Osteocyte (in vitro differentiated cells): Measurements from ENCODE around the gene TCEAL4. TPM values are rescaled to one million over a fixed set of nuclear protein-coding genes. Genes with fewer than 3 reads are reported as not detected.
A peak's percentile ranks its signal among the peaks of the same experiment; 100 is the strongest.

Source experiments
- DNase-seq: peaks from one replicate; pipeline ENCODE4 v3.0.0; 2021; ENCODE audit warnings: mixed read lengths; ENCODE audit not compliant: unreplicated experiment; ENCODE audit errors: extremely low spot score
- H3K27ac Mint-ChIP-seq: one replicate; pipeline ENCODE4 v1.8.0; 2021; ENCODE audit warnings: mild to moderate bottlenecking, mixed read lengths; ENCODE audit not compliant: unreplicated experiment
- H3K27me3 Mint-ChIP-seq: one replicate; pipeline ENCODE4 v1.8.0; 2021; ENCODE audit warnings: mixed read lengths; ENCODE audit not compliant: unreplicated experiment
- H3K36me3 Mint-ChIP-seq: one replicate; pipeline ENCODE4 v1.8.0; 2021; ENCODE audit warnings: mixed read lengths; ENCODE audit not compliant: unreplicated experiment
- H3K4me1 Mint-ChIP-seq: one replicate; pipeline ENCODE4 v1.8.0; 2021; ENCODE audit warnings: mixed read lengths; ENCODE audit not compliant: unreplicated experiment
- H3K4me3 Mint-ChIP-seq: one replicate; pipeline ENCODE4 v1.8.0; 2021; ENCODE audit warnings: mild to moderate bottlenecking, moderate library complexity, mixed read lengths; ENCODE audit not compliant: unreplicated experiment
- H3K9me3 Mint-ChIP-seq: one replicate; pipeline ENCODE4 v1.8.0; 2021; ENCODE audit warnings: mixed read lengths; ENCODE audit not compliant: unreplicated experiment
- total RNA-seq: library from RNA; stranded (reverse); gene quantifications from 2 replicates; pipeline ENCODE4 v1.2.1, GENCODE V29; 2021
- TF ChIP-seq, protein P1 (sequence below): fragments of 200-600 bp; sonication (generic); IDR thresholded peaks from 2 replicates; pipeline ENCODE4 v1.5.0; 2021; ENCODE audit warnings: antibody characterized with exemption, mild to moderate bottlenecking, moderate library complexity

Gene TCEAL4
- total RNA-seq, 1 donor from 2014 or later: 96.4 TPM

DNA sequence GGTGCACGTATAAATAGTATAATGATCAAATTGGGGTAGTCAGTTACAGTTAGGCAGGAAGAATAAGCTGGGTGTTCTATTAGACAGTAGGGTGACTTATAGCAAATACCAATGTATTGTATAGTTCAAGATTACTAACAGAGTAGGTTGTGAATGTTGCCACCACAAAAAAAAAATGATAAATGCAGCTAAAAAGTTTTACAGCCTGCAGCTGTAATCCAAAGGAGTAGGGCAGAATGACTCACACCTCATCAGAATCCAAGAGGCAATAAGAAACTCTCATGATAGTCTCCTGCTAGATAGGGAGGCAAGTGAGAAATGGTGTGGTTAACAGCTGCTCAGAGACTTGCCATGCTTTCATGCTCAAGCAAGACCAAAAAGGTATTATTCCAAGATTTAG is 19.6 kb upstream of the TCEAL4 start:
- Mint-ChIP-seq H3K27ac (no peak overlapping the region), H3K4me1 (no peaks in the 10 kb centered on the region), H3K36me3 (no peaks in the 10 kb centered on the region), H3K4me3 (no peak overlapping the region), H3K9me3 (no peaks in the 10 kb centered on the region), H3K27me3 (no peaks in the 10 kb centered on the region)
- TF ChIP-seq, protein P1, sequence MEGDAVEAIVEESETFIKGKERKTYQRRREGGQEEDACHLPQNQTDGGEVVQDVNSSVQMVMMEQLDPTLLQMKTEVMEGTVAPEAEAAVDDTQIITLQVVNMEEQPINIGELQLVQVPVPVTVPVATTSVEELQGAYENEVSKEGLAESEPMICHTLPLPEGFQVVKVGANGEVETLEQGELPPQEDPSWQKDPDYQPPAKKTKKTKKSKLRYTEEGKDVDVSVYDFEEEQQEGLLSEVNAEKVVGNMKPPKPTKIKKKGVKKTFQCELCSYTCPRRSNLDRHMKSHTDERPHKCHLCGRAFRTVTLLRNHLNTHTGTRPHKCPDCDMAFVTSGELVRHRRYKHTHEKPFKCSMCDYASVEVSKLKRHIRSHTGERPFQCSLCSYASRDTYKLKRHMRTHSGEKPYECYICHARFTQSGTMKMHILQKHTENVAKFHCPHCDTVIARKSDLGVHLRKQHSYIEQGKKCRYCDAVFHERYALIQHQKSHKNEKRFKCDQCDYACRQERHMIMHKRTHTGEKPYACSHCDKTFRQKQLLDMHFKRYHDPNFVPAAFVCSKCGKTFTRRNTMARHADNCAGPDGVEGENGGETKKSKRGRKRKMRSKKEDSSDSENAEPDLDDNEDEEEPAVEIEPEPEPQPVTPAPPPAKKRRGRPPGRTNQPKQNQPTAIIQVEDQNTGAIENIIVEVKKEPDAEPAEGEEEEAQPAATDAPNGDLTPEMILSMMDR: no peak
- DNase-seq: no peak

DNA sequence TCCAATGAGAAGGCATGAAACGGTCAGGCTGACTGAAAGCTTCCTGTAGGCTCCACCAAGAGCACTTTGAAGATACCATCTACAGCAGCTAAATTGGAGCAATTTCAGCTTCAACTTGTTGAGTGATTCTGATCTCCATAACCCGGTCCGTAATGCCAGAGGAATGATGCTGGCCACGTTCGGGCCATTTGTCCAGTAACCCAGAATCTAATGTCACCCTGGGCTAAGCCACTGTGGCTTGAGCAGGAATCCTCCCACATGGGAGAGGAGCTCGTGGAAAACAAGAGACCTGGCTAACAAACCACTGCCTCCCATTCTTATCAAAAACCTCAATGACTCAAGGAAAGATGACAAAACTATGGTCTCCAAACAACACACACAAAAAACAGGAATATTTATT is 14.2 kb upstream of the TCEAL4 start:
- Mint-ChIP-seq H3K36me3 (no peaks in the 10 kb centered on the region), H3K4me3 (no peak overlapping the region), H3K27ac (no peak overlapping the region), H3K9me3 (no peaks in the 10 kb centered on the region), H3K4me1 (no peaks in the 10 kb centered on the region), H3K27me3 (no peaks in the 10 kb centered on the region)
- no peak for DNase-seq
- TF ChIP-seq, protein P1: no peak

DNA sequence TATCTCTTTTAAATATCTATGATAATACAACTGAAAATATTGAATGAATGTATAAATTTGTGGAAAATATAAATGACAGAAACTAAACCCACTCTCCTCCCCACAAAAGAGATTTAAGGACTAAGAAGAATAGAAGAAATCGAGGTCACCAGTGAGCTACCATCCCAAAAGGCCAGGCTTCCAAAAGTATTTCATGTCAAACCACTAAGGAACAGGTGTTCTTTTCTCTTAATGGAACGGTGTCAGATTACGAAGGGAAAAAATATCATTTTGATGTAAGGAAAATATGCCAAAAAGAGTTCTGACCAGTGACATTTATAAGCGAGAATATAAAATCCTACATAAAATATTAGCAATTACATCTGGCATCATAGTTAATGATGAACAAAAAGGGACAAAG is 13.6 kb upstream of the TCEAL4 start:
- H3K27me3 Mint-ChIP-seq: no peaks in the 10 kb centered on the region
- TF ChIP-seq, protein P1: no peak
- no peaks in the 10 kb centered on the region for H3K36me3 Mint-ChIP-seq
- H3K4me1 Mint-ChIP-seq: no peaks in the 10 kb centered on the region
- H3K27ac Mint-ChIP-seq: no peak overlapping the region
- DNase-seq: no peak
- H3K9me3 Mint-ChIP-seq: no peaks in the 10 kb centered on the region
- H3K4me3 Mint-ChIP-seq: no peak overlapping the region

DNA sequence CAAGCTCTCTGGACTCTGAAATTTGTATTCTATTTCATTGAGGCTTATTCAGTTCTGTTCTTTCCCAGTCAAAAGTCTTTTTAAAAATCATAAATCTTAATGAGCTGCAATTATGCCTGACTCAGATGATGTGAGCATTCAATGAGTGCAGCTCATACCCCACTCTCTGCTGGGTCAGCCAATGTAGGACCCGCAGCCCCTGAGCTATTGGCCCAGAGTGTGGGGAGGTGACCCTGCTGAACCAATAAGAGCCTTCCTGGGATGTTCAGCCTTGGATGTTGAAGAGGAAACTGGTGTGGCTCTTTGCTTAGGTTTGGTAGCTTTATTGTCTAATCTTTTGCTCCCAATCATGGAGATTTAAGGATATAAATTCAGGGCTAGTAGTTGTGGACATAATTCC is 12.1 kb upstream of the TCEAL4 start:
- no peak overlapping the region for H3K4me3 Mint-ChIP-seq
- H3K36me3 Mint-ChIP-seq: no peaks in the 10 kb centered on the region
- DNase-seq: no peak
- H3K4me1 Mint-ChIP-seq: no peaks in the 10 kb centered on the region
- H3K27ac Mint-ChIP-seq: no peak overlapping the region
- TF ChIP-seq, protein P1: no peak
- H3K9me3 Mint-ChIP-seq: no peaks in the 10 kb centered on the region
- H3K27me3 Mint-ChIP-seq: no peaks in the 10 kb centered on the region

DNA sequence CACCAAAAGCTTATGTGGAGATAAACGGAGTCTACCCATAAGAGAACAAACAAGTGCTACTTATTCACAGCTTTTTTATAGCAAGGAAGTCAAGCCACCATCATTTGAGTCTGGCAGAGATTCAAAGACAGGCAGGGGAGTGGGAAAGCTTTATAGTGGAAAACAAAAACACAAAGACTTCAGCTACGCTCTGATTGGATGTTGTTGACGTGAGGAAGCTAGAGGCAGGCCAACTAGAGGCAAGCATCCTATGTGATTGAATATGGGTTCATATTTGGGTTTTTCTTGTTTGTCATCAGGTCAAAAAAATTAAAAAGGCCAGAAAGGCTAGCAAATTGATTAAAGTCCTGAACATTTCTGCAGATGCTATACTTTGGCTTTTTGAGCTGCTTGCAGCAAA is 719 bp upstream of the TCEAL4 start:
- no peak for DNase-seq
- H3K36me3 Mint-ChIP-seq: peaks cover 3% of the 10 kb centered on the region
- H3K27me3 Mint-ChIP-seq: no peaks in the 10 kb centered on the region
- peak overlapping the region; percentile 88 for H3K4me3 Mint-ChIP-seq
- H3K9me3 Mint-ChIP-seq: peaks cover 16% of the 10 kb centered on the region
- H3K4me1 Mint-ChIP-seq: peaks cover 8% of the 10 kb centered on the region
- peak overlapping the region; percentile 92 for H3K27ac Mint-ChIP-seq
- TF ChIP-seq, protein P1: no peak
